ENCODE measurements around the gene EXOC3L4. TPM values are rescaled to one million over a fixed set of nuclear protein-coding genes. Genes with fewer than 3 reads are reported as not detected.

Gene EXOC3L4
- polyA plus RNA-seq, 1 of the 3 experiments (the other 2 are of a cell fraction): 0.46 TPM

GRCh38 chr14:103135333-103136260 lies 41.1 kb downstream of the EXOC3L4 start:
- H3K4me1 ChIP-seq (ENCODE audit: control insufficient read depth in 1 of 2, insufficient read depth in 2 of 2, low read depth in 1 of 2, low read length in 1 of 2): peaks cover 14 to 26% of the 10 kb centered on the region in 2 experiments; a peak in 3 of 4 replicates
- H3K4me2 ChIP-seq: no peak overlapping the region
- H3K79me2 ChIP-seq (ENCODE audit: insufficient read depth): no peaks in the 10 kb centered on the region
- TF ChIP-seq CHD2 (IDR thresholded peaks at IDR 0.05; ENCODE audit: low read length, partially characterized antibody): no peak
- TF ChIP-seq RCOR1 (IDR thresholded peaks at IDR 0.05; ENCODE audit: low read length): no peak
- no peak for TF ChIP-seq EP300 (IDR thresholded peaks at IDR 0.05; ENCODE audit: borderline replicate concordance in 1 of 2, low read depth in 1 of 2, low read length in 1 of 2)
- TF ChIP-seq, protein P1, sequence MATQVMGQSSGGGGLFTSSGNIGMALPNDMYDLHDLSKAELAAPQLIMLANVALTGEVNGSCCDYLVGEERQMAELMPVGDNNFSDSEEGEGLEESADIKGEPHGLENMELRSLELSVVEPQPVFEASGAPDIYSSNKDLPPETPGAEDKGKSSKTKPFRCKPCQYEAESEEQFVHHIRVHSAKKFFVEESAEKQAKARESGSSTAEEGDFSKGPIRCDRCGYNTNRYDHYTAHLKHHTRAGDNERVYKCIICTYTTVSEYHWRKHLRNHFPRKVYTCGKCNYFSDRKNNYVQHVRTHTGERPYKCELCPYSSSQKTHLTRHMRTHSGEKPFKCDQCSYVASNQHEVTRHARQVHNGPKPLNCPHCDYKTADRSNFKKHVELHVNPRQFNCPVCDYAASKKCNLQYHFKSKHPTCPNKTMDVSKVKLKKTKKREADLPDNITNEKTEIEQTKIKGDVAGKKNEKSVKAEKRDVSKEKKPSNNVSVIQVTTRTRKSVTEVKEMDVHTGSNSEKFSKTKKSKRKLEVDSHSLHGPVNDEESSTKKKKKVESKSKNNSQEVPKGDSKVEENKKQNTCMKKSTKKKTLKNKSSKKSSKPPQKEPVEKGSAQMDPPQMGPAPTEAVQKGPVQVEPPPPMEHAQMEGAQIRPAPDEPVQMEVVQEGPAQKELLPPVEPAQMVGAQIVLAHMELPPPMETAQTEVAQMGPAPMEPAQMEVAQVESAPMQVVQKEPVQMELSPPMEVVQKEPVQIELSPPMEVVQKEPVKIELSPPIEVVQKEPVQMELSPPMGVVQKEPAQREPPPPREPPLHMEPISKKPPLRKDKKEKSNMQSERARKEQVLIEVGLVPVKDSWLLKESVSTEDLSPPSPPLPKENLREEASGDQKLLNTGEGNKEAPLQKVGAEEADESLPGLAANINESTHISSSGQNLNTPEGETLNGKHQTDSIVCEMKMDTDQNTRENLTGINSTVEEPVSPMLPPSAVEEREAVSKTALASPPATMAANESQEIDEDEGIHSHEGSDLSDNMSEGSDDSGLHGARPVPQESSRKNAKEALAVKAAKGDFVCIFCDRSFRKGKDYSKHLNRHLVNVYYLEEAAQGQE (IDR thresholded peaks at IDR 0.05; ENCODE audit: low read depth, low read length): no peak
- TF ChIP-seq POLR2AphosphoS5 (IDR thresholded peaks at IDR 0.05; ENCODE audit: low read depth, low read length): no peak
- TF ChIP-seq TCF12 (IDR thresholded peaks at IDR 0.05): no peak
- TF ChIP-seq SIN3A (IDR thresholded peaks at IDR 0.05; ENCODE audit: borderline replicate concordance, low read depth, low read length): no peak
- TF ChIP-seq GATA2 (CRISPR knock-in tag; IDR thresholded peaks at IDR 0.05): no peak
- no peak for TF ChIP-seq FOSL2 (IDR thresholded peaks at IDR 0.05; ENCODE audit: borderline replicate concordance, low read depth)
- no peak for TF ChIP-seq MXI1 (IDR thresholded peaks at IDR 0.05; ENCODE audit: low read depth, low read length)
- TF ChIP-seq NRF1 (IDR thresholded peaks at IDR 0.05; ENCODE audit: low read depth, low read length): no peak
- TF ChIP-seq RFX5 (IDR thresholded peaks at IDR 0.05; ENCODE audit: low read length): no peak
- TF ChIP-seq TEAD4 (IDR thresholded peaks at IDR 0.05; ENCODE audit: borderline replicate concordance, insufficient read depth): no peak
- TF ChIP-seq GABPA (IDR thresholded peaks at IDR 0.05; ENCODE audit: low read depth): no peak
- no peak for TF ChIP-seq FOXM1 (IDR thresholded peaks at IDR 0.05; ENCODE audit: low read depth)
- TF ChIP-seq RAD21 (IDR thresholded peaks at IDR 0.05; ENCODE audit: low read length): no peak
- no peak for TF ChIP-seq TAF1 (IDR thresholded peaks at IDR 0.05; ENCODE audit: borderline replicate concordance, low read depth, low read length)
- TF ChIP-seq ZBTB33 (IDR thresholded peaks at IDR 0.05; ENCODE audit: borderline replicate concordance, low read depth): no peak
- TF ChIP-seq, protein P2, sequence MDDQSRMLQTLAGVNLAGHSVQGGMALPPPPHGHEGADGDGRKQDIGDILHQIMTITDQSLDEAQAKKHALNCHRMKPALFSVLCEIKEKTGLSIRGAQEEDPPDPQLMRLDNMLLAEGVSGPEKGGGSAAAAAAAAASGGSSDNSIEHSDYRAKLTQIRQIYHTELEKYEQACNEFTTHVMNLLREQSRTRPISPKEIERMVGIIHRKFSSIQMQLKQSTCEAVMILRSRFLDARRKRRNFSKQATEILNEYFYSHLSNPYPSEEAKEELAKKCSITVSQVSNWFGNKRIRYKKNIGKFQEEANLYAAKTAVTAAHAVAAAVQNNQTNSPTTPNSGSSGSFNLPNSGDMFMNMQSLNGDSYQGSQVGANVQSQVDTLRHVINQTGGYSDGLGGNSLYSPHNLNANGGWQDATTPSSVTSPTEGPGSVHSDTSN (IDR thresholded peaks at IDR 0.05): no peak
- no peaks in the 10 kb centered on the region for H3K36me3 ChIP-seq (replicated peaks in 1 of 2; ENCODE audit: control insufficient read depth in 1 of 2, insufficient read depth in 2 of 2, low read length in 1 of 2)
- no peaks in the 10 kb centered on the region for H4K20me1 ChIP-seq (ENCODE audit: insufficient read depth)
- no peaks in the 10 kb centered on the region for H3K9me2 ChIP-seq
- H3K9me3 ChIP-seq: no peaks in the 10 kb centered on the region
- peaks cover 6% of the 10 kb centered on the region for H3F3A ChIP-seq (replicated peaks; ENCODE audit: insufficient read depth)
- 93% methylated on average over 19 of the region's 26 CpGs for WGBS (ENCODE audit: low lambda C conversion rate)
- POLR2A ChIA-PET: no interaction called here
- H2AFZ ChIP-seq (ENCODE audit: low read depth): no peak overlapping the region
- no peak overlapping the region for H3K27ac ChIP-seq (ENCODE audit: low read depth in 2 of 2, low read length in 1 of 2)
- no peak for DNase-seq
- CTCF ChIA-PET: interaction anchor here (3.0 to 6.3 kb wide), 2 partner anchors 8 to 30 kb away, joined by 16 to 45 read pairs; no protein-coding TSS in a partner anchor
- no peak overlapping the region for H3K9ac ChIP-seq
- H3K27me3 ChIP-seq (ENCODE audit: insufficient read depth): no peaks in the 10 kb centered on the region
- no peak overlapping the region for H3K4me3 ChIP-seq (ENCODE audit: low read depth in 2 of 2, low read length in 1 of 2)

Data from SK-N-SH (cell line).